Astrocyte (in vitro differentiated cells and primary cell): Measurements from ENCODE around the gene GLYR1. TPM values are rescaled to one million over a fixed set of nuclear protein-coding genes. Genes with fewer than 3 reads are reported as not detected.

Experiments
- DNase-seq: peaks from one replicate; pipeline ENCODE4 v3.0.0-alpha.2; 2010; ENCODE audit warnings: low read depth
- FAIRE-seq: peaks from 2 replicates; lab custom pipeline; 2011; peaks lifted over from hg19 to GRCh38; lab: Jason Lieb, UNC
- H2AFZ ChIP-seq: 2 replicates; pipeline ENCODE4 v1.6.0; 2012; ENCODE audit warnings: low read depth, low read length, inconsistent platforms
- H3K27ac ChIP-seq: 2 replicates; pipeline ENCODE4 v1.5.1; 2011; ENCODE audit warnings: low read depth, low read length, inconsistent platforms
- H3K27me3 ChIP-seq: 2 replicates; pipeline ENCODE4 v1.6.0; 2011; ENCODE audit warnings: low read length, inconsistent platforms; ENCODE audit not compliant: insufficient read depth
- H3K36me3 ChIP-seq: 2 replicates; pipeline ENCODE4 v1.5.1; 2011; ENCODE audit warnings: low read length, inconsistent platforms; ENCODE audit not compliant: insufficient read depth
- H3K4me1 ChIP-seq: 2 replicates; pipeline ENCODE4 v1.5.1; 2011; ENCODE audit warnings: low read length, inconsistent platforms; ENCODE audit not compliant: insufficient read depth
- H3K4me2 ChIP-seq: 2 replicates; pipeline ENCODE4 v1.6.0; 2012; ENCODE audit warnings: low read length, inconsistent platforms
- H3K4me3 ChIP-seq: 2 replicates; pipeline ENCODE4 v1.5.1; 2011; ENCODE audit warnings: low read depth, mild to moderate bottlenecking, low read length, inconsistent platforms; ENCODE audit not compliant: insufficient read depth
- H3K79me2 ChIP-seq: 2 replicates; pipeline ENCODE4 v1.6.0; 2012; ENCODE audit warnings: mild to moderate bottlenecking, low read length, inconsistent platforms; ENCODE audit not compliant: insufficient read depth
- H3K9ac ChIP-seq: 2 replicates; pipeline ENCODE4 v1.6.0; 2012; ENCODE audit warnings: mild to moderate bottlenecking, low read length, inconsistent platforms
- H3K9me3 ChIP-seq: 2 replicates; pipeline ENCODE4 v1.5.1; 2012; ENCODE audit warnings: low read depth, mild to moderate bottlenecking, low read length, inconsistent platforms; ENCODE audit not compliant: insufficient read depth
- H4K20me1 ChIP-seq: 2 replicates; pipeline ENCODE4 v1.6.0; 2012; ENCODE audit warnings: low read length, inconsistent platforms; ENCODE audit not compliant: insufficient read depth
- H3K27ac Mint-ChIP-seq: one replicate; pipeline ENCODE4 v1.8.0; 2021; ENCODE audit warnings: mild to moderate bottlenecking, mixed read lengths; ENCODE audit not compliant: unreplicated experiment
- H3K27me3 Mint-ChIP-seq: one replicate; pipeline ENCODE4 v1.8.0; 2021; ENCODE audit warnings: low read depth, mixed read lengths; ENCODE audit not compliant: unreplicated experiment
- H3K36me3 Mint-ChIP-seq: one replicate; pipeline ENCODE4 v1.8.0; 2021; ENCODE audit warnings: low read depth, mixed read lengths; ENCODE audit not compliant: unreplicated experiment
- H3K4me1 Mint-ChIP-seq: one replicate; pipeline ENCODE4 v1.8.0; 2021; ENCODE audit warnings: low read depth, mixed read lengths; ENCODE audit not compliant: unreplicated experiment
- H3K4me3 Mint-ChIP-seq: one replicate; pipeline ENCODE4 v1.8.0; 2021; ENCODE audit warnings: mild to moderate bottlenecking, moderate library complexity, mixed read lengths; ENCODE audit not compliant: unreplicated experiment
- H3K9me3 Mint-ChIP-seq: one replicate; pipeline ENCODE4 v1.8.0; 2021; ENCODE audit warnings: mild to moderate bottlenecking, mixed read lengths; ENCODE audit not compliant: unreplicated experiment
- CTCF ChIP-seq: IDR thresholded peaks from 2 replicates; pipeline ENCODE4 v1.5.1; 2011; ENCODE audit warnings: low read depth, mild to moderate bottlenecking, inconsistent platforms, low read length, moderate library complexity; ENCODE audit not compliant: insufficient read depth
- EZH2 ChIP-seq: IDR thresholded peaks from 2 replicates; pipeline ENCODE4 v1.6.1; 2012; ENCODE audit warnings: mild to moderate bottlenecking, low read length, inconsistent platforms; ENCODE audit not compliant: insufficient read depth
- total RNA-seq: library from RNA; stranded (reverse); gene quantifications from 2 replicates; pipeline ENCODE4 v1.2.1, GENCODE V29; 2021

Gene GLYR1
- total RNA-seq, 1 donor from 2014 or later, result 77.8 TPM

- H3K4me3 ChIP-seq, result no peak overlapping the region
- no peak overlapping the region for H3K4me3 Mint-ChIP-seq
- H3K4me1 ChIP-seq, result peaks cover 20% of the 10 kb centered on the region
- H3K36me3 Mint-ChIP-seq, result peaks cover 32% of the 10 kb centered on the region
- H3K27ac Mint-ChIP-seq, result no peak overlapping the region
- peaks cover 65% of the 10 kb centered on the region for H4K20me1 ChIP-seq
- no peaks in the 10 kb centered on the region for H3K27me3 ChIP-seq
- H3K9ac ChIP-seq, result no peak overlapping the region
- no peak for FAIRE-seq
- DNase-seq, result no peak
- TF ChIP-seq EZH2, result no peak
- TF ChIP-seq CTCF, result no peak
- H3K36me3 ChIP-seq, result peaks cover 54% of the 10 kb centered on the region
- H3K79me2 ChIP-seq, result peaks cover 6% of the 10 kb centered on the region
- no peaks in the 10 kb centered on the region for H3K9me3 Mint-ChIP-seq
- H2AFZ ChIP-seq, result no peak overlapping the region
- H3K9me3 ChIP-seq, result no peaks in the 10 kb centered on the region
- no peak overlapping the region for H3K4me2 ChIP-seq
- H3K4me1 Mint-ChIP-seq, result peaks cover 34% of the 10 kb centered on the region
- no peaks in the 10 kb centered on the region for H3K27me3 Mint-ChIP-seq
- no peak overlapping the region for H3K27ac ChIP-seq
Observed at GRCh38 chr16:4880006-4880580, 33.0 kb upstream of the GLYR1 start.

GRCh38 chr16:4879049-4879448 is 32.0 kb upstream of the GLYR1 start:
- H3K27me3 ChIP-seq, result no peaks in the 10 kb centered on the region
- H3K36me3 Mint-ChIP-seq, result peaks cover 26% of the 10 kb centered on the region
- peaks cover 57% of the 10 kb centered on the region for H3K36me3 ChIP-seq

More at GRCh38 chr16:4879049-4879448, 32.0 kb upstream of the GLYR1 start:
- no peak overlapping the region for H3K4me2 ChIP-seq
- no peak overlapping the region for H3K27ac ChIP-seq
- no peak overlapping the region for H3K4me3 ChIP-seq
- FAIRE-seq (peak; percentile 49), DNase-seq (no peak)
- Mint-ChIP-seq H3K27me3 (no peaks in the 10 kb centered on the region), H3K27ac (no peak overlapping the region), H3K4me1 (peaks cover 27% of the 10 kb centered on the region), H3K4me3 (no peak overlapping the region), H3K9me3 (no peaks in the 10 kb centered on the region)
- TF ChIP-seq CTCF (no peak), EZH2 (no peak)
- peaks cover 58% of the 10 kb centered on the region for H4K20me1 ChIP-seq
- no peak overlapping the region for H3K9ac ChIP-seq
- peaks cover 6% of the 10 kb centered on the region for H3K79me2 ChIP-seq
- H2AFZ ChIP-seq, result no peak overlapping the region
- H3K9me3 ChIP-seq, result no peaks in the 10 kb centered on the region
- H3K4me1 ChIP-seq, result peaks cover 20% of the 10 kb centered on the region
